HG03025 (cell line): ENCODE results near the gene LHPP.

ENCODE experiments used
- ATAC-seq: cut with Tn5 transposase; IDR thresholded peaks from one replicate; pipeline ENCODE4 v1.9.1; 2021; ENCODE audit warnings: mild to moderate bottlenecking, moderate library complexity; ENCODE audit not compliant: unreplicated experiment, low FRiP score

Gene LHPP

GRCh38 chr10:124629842-124630241 lies 168.2 kb downstream of the LHPP start:
- no peak for ATAC-seq

DNA sequence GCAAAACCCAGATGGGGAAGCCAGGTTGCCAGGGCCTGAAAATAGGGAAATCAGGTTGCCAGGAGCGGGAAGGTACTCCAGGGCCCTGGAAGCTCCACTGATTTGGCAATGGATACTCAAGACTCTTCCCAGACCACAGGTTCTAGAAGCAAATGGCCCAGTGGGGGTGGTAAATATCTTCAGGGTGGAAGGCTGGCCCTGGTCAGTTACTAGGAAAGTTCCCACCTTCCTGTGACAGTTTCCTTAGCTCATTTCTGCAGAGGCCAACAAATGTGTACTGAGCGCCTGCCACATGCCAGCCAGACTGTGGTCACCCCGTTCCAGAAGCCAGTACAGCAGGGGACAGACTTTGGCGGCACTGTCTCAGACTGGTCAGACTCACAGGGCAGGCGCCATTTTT lies 168.9 kb downstream of the LHPP start:
- ATAC-seq: no peak

DNA sequence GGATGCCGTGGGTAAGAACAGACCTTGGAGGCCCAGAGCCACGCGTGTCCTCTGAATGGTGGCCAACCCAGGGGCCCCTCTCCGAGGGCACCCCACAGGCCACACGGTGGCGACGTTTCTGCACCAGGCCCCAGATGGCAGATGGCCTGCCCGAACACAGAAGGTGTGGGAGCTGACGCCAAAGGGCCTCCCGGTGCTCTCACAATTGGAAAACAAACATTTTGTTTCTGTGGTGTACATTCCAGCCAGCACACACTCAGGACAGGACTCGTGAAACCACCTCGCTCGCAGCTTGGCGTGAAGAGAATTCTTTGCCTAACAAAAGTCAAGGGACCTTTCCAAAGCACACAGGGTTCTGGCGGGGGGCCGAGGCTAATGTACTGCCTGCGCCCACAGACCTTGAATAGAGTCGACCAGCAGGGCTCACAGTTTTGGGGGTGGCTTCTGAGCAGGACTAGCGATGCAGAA lies 170.5 kb downstream of the LHPP start:
- no peak for ATAC-seq

GRCh38 chr10:124632566-124632965 lies 170.9 kb downstream of the LHPP start:
- ATAC-seq: no peak

DNA sequence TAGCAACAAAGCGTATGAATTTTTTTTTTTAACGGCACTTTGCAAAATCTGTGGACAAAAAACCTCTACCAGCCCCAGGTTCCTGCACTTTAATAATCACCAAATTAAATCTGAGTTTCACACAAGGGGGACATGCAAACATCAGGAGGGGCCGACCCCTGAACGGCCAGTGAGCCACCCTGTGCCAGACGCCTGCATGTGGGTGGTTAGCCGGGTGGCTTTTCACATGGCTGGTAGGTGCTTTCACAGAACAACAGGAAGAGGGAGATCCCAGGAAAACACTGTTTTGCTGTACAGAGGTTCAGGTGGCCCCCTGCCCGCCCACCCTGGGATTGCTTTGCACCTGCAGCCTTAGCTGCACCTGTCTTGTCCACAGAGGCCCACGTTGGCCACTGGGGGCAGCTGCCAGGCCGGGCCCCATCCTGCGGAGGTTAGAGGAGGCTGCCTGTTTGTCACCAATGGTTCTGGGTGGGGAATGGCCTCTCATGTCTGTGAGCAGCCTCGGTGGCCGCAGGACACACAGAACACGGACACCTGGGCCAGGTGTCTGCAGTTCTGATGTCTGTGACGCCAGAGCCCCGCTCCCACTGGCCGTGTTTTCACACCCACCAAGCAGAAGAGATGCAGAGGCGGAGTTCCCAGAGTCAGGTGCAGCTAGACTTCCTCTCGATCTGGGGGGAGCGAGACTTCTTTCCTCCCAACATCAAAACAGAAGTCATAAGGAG lies 174.8 kb downstream of the LHPP start:
- ATAC-seq: no peak

DNA sequence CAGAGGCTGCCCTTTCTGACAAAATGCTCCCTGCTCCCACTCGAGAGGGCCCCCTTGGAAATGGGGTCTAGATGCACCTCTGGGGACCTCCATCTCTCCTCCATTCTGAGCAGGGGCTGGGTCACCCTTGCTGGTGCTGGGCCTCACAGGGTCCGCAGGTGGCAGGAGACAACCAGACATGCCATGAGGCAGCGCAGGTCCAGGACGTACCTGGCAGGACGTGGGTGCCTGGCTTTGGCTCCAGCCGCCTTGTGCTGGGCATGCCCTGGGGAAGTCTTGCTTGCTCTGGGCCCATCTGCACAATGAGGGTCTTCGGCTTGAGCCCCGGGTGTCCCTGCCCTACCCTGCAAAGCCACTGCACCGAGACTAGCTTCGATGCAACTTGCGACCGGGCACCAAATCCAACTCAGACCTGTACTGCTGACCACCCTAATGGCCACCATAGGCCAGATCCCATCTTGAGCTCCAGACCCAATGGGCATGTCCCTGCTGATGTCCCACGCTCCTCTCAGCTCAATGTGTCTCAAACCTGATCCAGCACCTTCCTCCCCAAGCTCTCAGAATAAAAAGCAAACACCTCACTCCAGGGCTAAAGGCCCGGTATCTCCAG lies 175.6 kb downstream of the LHPP start:
- ATAC-seq: no peak

DNA sequence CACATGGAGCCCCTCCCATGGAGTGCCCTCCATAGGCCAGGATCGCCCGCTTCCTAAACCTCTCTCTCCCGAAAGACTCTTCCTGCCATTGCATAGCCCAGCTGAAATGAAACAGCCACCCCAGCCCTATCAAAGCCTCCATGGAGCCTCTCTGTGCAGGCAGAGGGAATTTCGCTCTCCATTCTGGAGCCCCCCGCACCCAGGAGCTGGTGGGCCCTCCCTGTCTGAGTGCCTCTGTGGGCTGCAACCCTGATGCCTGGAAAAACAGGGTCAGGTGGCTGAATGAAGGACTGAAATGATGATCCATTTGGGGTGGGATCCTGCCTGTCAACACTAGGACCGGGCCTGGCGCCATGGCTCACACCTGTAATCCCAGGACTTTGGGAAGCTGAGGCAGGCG lies 176.1 kb downstream of the LHPP start:
- ATAC-seq: no peak

DNA sequence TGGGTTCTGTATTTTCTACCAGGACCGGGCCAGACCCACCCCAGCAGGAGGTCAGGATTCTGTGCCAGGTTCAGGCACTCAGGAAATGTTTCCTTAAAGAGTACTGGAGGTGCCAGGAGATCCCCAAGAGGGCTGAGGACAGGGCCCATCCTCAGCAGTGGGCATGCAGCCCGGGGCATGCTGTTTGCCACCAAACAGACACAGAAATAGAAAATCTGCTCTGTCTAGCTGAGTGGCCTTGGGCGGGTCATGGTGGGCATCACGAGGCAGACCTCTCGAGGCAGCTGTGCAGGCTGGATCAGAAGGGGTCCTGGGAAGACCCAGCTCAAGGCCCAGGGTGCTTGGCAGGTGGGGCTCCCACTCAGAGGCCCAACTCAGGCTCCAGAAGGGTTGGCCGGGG lies 177.6 kb downstream of the LHPP start:
- ATAC-seq: no peak

DNA sequence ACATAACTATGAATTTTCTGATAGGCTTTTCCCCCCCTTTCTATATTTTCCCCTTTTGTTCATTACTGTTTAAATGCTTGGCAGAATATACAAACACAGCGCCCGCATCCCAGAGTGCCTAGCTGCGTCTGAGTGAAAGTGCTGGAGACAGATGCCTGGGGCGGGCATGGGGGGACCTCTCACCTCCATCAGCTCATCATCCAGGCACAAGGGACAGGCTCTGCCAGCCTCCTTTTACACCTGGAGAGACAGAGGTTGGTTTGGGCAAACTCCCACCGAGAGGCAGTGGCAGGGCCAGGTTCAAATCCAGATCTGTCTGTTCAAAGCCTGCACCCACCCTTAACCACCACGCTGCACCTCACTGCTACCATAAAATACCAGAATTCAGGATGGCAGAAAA lies 178.0 kb downstream of the LHPP start:
- ATAC-seq: no peak

DNA sequence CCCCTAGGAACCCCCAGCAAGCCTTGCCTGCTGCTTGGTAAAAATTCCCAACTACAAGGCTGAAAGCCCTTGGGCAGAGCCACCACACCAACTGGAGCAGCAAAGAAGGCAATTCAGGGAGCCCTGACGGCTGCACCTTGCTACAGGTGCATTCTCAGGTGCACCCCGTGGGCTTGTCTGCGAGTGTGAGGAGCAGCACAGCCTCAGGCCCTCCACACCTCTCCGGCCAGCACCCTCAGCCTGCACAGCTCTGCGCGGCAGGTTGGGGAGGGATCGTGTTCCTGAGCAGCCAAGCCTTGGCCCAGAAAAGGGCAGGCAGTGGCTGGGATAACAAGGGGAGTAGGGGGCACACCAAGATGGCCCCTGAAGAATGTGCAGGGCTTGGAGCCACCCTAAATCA lies 178.4 kb downstream of the LHPP start:
- no peak for ATAC-seq

DNA sequence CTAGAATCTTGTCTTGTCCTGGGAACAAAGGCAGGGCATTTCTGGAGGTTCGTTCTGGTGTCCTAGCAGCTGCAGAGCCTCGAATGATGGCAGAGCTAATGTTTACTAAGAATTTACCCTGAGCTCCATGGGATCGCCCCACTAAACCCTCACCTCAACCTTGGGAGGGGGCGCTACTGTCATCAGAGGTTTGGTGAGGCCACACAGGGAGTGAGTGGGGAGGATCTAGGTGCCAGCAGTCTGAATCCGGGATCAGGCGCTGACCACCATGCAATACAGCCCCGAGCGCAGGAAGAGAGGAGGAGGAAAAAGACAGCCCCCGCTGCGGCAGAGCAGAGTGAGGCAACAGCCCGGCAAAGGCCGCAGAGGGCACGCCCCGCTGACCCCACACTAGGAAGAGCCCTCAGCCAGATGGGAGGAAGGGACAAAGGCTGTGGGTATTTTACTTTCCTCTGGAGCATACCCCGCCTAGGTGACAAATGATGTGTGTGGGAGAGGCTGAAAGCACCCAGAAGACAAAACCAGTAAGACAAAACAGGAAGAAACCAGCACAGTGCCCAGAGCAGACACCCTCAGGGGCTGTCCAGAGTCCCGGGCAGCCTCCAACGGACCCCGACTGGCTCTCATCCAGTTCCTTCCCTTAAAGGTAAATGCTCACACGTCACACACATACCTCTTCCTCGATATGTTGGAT lies 179.1 kb downstream of the LHPP start:
- peak; percentile 36 for ATAC-seq

GRCh38 chr10:124641282-124642087 lies 179.9 kb downstream of the LHPP start:
- peak; percentile 49 for ATAC-seq

- no peak for ATAC-seq
These were observed 180.6 kb downstream of the LHPP start for GRCh38 chr10:124642088-124642710.

- ATAC-seq: no peak
These were observed 181.8 kb downstream of the LHPP start for GRCh38 chr10:124643330-124644009.

DNA sequence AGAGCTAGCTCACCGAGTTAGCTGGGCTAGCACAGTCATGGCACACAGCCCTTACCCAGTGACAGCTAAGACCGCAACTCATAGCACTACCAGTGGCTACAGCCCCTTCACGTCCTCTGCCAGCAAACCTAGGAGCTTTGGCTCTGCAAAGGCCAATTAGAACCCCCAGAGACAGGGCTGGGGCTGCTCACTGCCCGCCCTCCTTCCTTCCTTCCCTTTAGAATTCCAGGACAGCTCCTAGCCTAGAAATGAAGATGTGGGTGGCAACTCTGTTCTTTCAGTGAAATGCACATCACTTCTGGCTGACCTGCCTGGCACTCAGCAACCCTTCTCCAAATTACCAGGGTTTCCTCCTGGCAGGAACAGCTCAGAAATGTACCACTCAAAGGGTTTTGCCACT lies 182.6 kb downstream of the LHPP start:
- ATAC-seq: no peak

DNA sequence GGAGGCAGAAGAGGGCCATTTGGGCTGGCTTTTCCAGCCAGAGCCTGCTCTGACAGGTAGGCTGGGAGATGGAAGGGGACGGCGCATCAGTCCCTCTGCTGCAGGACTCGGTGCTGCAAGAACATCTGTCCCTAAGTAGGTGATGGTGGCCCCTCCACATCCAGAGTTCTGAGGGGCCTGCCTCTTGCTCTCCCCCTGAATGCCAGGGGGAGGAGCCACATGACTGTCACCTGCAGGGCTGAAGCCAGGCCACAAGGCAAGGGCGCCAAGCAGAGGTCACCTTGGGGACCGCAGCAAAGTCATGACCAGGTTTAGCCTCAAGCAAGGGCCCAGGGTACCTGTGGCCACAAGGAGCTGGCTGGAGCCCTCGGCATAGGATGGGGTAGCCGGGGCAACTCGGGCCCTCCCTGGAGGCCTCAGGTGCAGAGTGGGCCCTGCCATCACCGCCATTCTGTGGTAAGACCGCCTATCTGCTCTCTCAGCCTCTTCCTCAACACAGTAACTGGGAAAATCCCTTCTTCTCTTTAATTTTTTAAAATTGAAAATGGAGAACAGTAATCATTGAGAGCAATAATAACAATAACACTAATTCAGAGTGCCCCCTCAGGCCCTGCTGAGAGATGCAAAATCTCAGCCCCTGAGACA lies 183.3 kb downstream of the LHPP start:
- no peak for ATAC-seq

DNA sequence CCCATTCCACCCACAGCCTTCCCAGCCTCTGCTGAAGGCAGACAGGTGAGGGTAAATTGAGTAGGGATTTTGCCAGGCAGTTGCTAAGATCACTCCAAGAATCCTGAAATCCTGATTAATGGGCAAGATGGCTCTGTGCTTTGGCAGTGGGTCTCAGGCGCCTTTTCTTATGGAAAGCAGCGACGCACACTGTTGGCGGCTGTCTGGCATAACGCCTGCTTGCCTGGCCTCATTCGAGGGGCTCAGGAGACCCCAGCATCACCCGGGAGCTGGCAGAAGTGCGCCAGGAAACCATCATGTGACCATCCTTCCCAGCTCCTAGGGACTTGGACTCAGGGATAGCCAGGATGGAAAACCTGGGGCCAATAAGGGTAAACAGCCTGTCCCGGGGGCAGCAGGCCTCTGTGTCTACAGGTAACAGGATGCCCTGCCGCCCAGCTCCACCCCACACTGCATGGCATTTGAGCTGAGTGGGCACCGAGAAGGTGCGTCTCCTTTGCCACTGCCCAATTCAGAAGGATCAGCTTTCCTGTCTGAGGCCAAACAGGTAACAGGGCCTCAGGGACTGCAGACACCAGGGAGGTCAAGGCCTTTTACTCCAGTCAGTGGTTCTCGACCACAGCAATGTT lies 184.0 kb downstream of the LHPP start:
- ATAC-seq: no peak

GRCh38 chr10:124646483-124647352 lies 185.1 kb downstream of the LHPP start:
- no peak for ATAC-seq
